Measurements from ENCODE around the gene RPTOR. TPM values are rescaled to one million over a fixed set of nuclear protein-coding genes. Genes with fewer than 3 reads are reported as not detected.

Gene RPTOR
- total RNA-seq, 3 donors from 2014 or later (not counting 1 experiment from before 2014, with no cell fraction given), result 49.2 to 63.6 (median 55.4) TPM

GRCh38 chr17:80754846-80755245, 210.2 kb downstream of the RPTOR start:
- Mint-ChIP-seq H3K4me3 (no peak overlapping the region), H3K4me1 (peaks cover 0 to 6% of the 10 kb centered on the region in 2 donors), H3K27ac (no peak overlapping the region), H3K9me3 (no peaks in the 10 kb centered on the region), H3K27me3 (ENCODE audit: low read depth in 2 of 2) (no peaks in the 10 kb centered on the region), H3K36me3 (no peaks in the 10 kb centered on the region)
- ATAC-seq, result no peak
- H3K9me3 ChIP-seq (ENCODE audit: control insufficient read depth, insufficient read depth, low read length), result no peaks in the 10 kb centered on the region
- intact Hi-C loops (cut with micrococcal nuclease), result no loop called here
- no peak for DNase-seq
- peaks cover 9% of the 10 kb centered on the region for H3K4me1 ChIP-seq (ENCODE audit: control insufficient read depth, insufficient read depth, low read length)
- TF ChIP-seq CTCF (IDR thresholded peaks at IDR 0.05), result no peak
- no peak overlapping the region for H3K4me3 ChIP-seq (ENCODE audit: low read length)
- no peaks in the 10 kb centered on the region for H3K27me3 ChIP-seq (ENCODE audit: control insufficient read depth, insufficient read depth, low read length)
- peaks cover 9% of the 10 kb centered on the region for H3K36me3 ChIP-seq (ENCODE audit: control insufficient read depth, insufficient read depth, low read length)
- 96% methylated on average over 7 of the region's 9 CpGs for WGBS (ENCODE audit: insufficient coverage)
- no peak overlapping the region for H3K27ac ChIP-seq (ENCODE audit: low read length)

GRCh38 chr17:80755650-80756405, 211.2 kb downstream of the RPTOR start:
- Histone ChIP-seq H3K27me3 (ENCODE audit: control insufficient read depth, insufficient read depth, low read length) (no peaks in the 10 kb centered on the region), H3K27ac (ENCODE audit: low read length) (no peak overlapping the region), H3K36me3 (ENCODE audit: control insufficient read depth, insufficient read depth, low read length) (peaks cover 9% of the 10 kb centered on the region), H3K9me3 (ENCODE audit: control insufficient read depth, insufficient read depth, low read length) (no peaks in the 10 kb centered on the region), H3K4me1 (ENCODE audit: control insufficient read depth, insufficient read depth, low read length) (peaks cover 9% of the 10 kb centered on the region), H3K4me3 (ENCODE audit: low read length) (no peak overlapping the region)
- no peaks in the 10 kb centered on the region for H3K36me3 Mint-ChIP-seq
- peaks cover under 1% of the 10 kb centered on the region in 2 donors for H3K4me1 Mint-ChIP-seq
- WGBS (ENCODE audit: insufficient coverage), result 92% methylated on average over 5 of the region's 5 CpGs
- no peak for DNase-seq
- intact Hi-C loops (cut with micrococcal nuclease), result no loop called here
- no peaks in the 10 kb centered on the region for H3K27me3 Mint-ChIP-seq (ENCODE audit: low read depth in 2 of 2)
- ATAC-seq, result no peak
- no peaks in the 10 kb centered on the region for H3K9me3 Mint-ChIP-seq
- H3K4me3 Mint-ChIP-seq, result no peak overlapping the region
- TF ChIP-seq CTCF (IDR thresholded peaks at IDR 0.05), result no peak
- peak overlapping the region in 1 of 2 donors; percentile 29 for H3K27ac Mint-ChIP-seq

- intact Hi-C loops (cut with micrococcal nuclease), result no loop called here
- no peak overlapping the region for H3K27ac ChIP-seq (ENCODE audit: low read length)
- ATAC-seq, result no peak
- H3K27me3 ChIP-seq (ENCODE audit: control insufficient read depth, insufficient read depth, low read length), result no peaks in the 10 kb centered on the region
- Mint-ChIP-seq H3K27me3 (ENCODE audit: low read depth in 2 of 2) (no peaks in the 10 kb centered on the region), H3K9me3 (no peaks in the 10 kb centered on the region), H3K4me3 (no peak overlapping the region), H3K36me3 (no peaks in the 10 kb centered on the region), H3K27ac (peak overlapping the region; percentile 27 to 58), H3K4me1 (peaks cover 24 to 26% of the 10 kb centered on the region in 2 donors)
- no peak for TF ChIP-seq CTCF (IDR thresholded peaks at IDR 0.05)
- peaks cover 9% of the 10 kb centered on the region for H3K36me3 ChIP-seq (ENCODE audit: control insufficient read depth, insufficient read depth, low read length)
- WGBS (ENCODE audit: insufficient coverage), result 88% methylated on average over 18 of the region's 18 CpGs
- peak in 1 of 2 donors; percentile 80 for DNase-seq
- no peaks in the 10 kb centered on the region for H3K9me3 ChIP-seq (ENCODE audit: control insufficient read depth, insufficient read depth, low read length)
- peaks cover 21% of the 10 kb centered on the region for H3K4me1 ChIP-seq (ENCODE audit: control insufficient read depth, insufficient read depth, low read length)
- H3K4me3 ChIP-seq (ENCODE audit: low read length), result no peak overlapping the region
Measured at GRCh38 chr17:80758481-80759376, 214.1 kb downstream of the RPTOR start.
